HG02610 (cell line): ENCODE data around the gene SCO1.
"Not testable (repeated sequence)": the region's sequence is repeated elsewhere in the genome, so short reads cannot be mapped to it uniquely, and the experiment has no call there.

Experiments
- ATAC-seq: cut with Tn5 transposase; IDR thresholded peaks from one replicate; pipeline ENCODE4 v1.9.1; 2021; ENCODE audit warnings: mild to moderate bottlenecking, moderate library complexity; ENCODE audit not compliant: unreplicated experiment

The SCO1 gene

GRCh38 chr17:10697092-10698081 lies at the start of gene SCO1, which contains the start of gene ADPRM:
TSS of gene SCO1 (minus strand) at chr17:10697533. CDS start at chr17:10697507, 26 bp downstream.
TSS of gene ADPRM (plus strand) at chr17:10697594. CDS start at chr17:10704927, 7,333 bp downstream.
- peak; percentile 95 for ATAC-seq

- no peak for ATAC-seq
Observed at GRCh38 chr17:10745231-10745630, 47.9 kb upstream of the SCO1 start.

- no peak for ATAC-seq
Observed at GRCh38 chr17:10744501-10745000, 47.2 kb upstream of the SCO1 start.

GRCh38 chr17:10743316-10744009 lies 46.1 kb upstream of the SCO1 start:
- no peak for ATAC-seq

- ATAC-seq: no peak
Observed at GRCh38 chr17:10742431-10742830, 45.1 kb upstream of the SCO1 start.

- ATAC-seq: no peak
Observed at GRCh38 chr17:10741416-10742135, 44.2 kb upstream of the SCO1 start.

- no peak for ATAC-seq
Observed at GRCh38 chr17:10739386-10739785, 42.1 kb upstream of the SCO1 start.

- ATAC-seq: no peak
Observed at GRCh38 chr17:10738521-10739258, 41.4 kb upstream of the SCO1 start.

- no peak for ATAC-seq
Observed at GRCh38 chr17:10737736-10738135, 40.4 kb upstream of the SCO1 start.

- no peak for ATAC-seq
Observed at GRCh38 chr17:10737168-10737622, 39.9 kb upstream of the SCO1 start.

- ATAC-seq: no peak
Observed at GRCh38 chr17:10735821-10736220, 38.5 kb upstream of the SCO1 start.

- no peak for ATAC-seq
Observed at GRCh38 chr17:10735251-10735650, 37.9 kb upstream of the SCO1 start.

- ATAC-seq: no peak
Observed at GRCh38 chr17:10733666-10734065, 36.3 kb upstream of the SCO1 start.

- ATAC-seq: not testable (repeated sequence)
Observed at GRCh38 chr17:10732121-10732520, 34.8 kb upstream of the SCO1 start.

GRCh38 chr17:10731408-10731879 lies 34.1 kb upstream of the SCO1 start:
- no peak for ATAC-seq

GRCh38 chr17:10730247-10730646 lies 32.9 kb upstream of the SCO1 start:
- ATAC-seq: not testable (repeated sequence)

GRCh38 chr17:10729334-10730193 lies 32.2 kb upstream of the SCO1 start, which contains the start of gene TMEM220:
TSS of gene TMEM220 (minus strand) at chr17:10730023. CDS start at chr17:10729851, 172 bp downstream.
- peak; percentile 65 for ATAC-seq

GRCh38 chr17:10728331-10728892 lies 31.1 kb upstream of the SCO1 start:
- ATAC-seq: no peak

- no peak for ATAC-seq
Observed at GRCh38 chr17:10727192-10727591, 29.9 kb upstream of the SCO1 start.
